Mucosa of descending colon (tissue), 3 donors: ENCODE data around the gene IL7R. TPM values are rescaled to one million over a fixed set of nuclear protein-coding genes. Genes with fewer than 3 reads are reported as not detected.

ENCODE experiments used
- ATAC-seq: fragments of 200-7000 bp; cut with Tn5 transposase; one replicate; pipeline ENCODE4 v1.9.1; 2020; ENCODE audit warnings: mild to moderate bottlenecking, moderate library complexity
- DNase-seq, 3 donors: peaks; one replicate each; pipeline ENCODE4 v3.0.0-alpha.2; 2020
- H3K36me3 ChIP-seq: fragments of 200-600 bp; one replicate; pipeline ENCODE4 v1.8.0; 2021; ENCODE audit warnings: low read depth, mild to moderate bottlenecking
- H3K4me1 ChIP-seq: fragments of 200-600 bp; one replicate; pipeline ENCODE4 v1.8.0; 2021; ENCODE audit warnings: low read depth, mild to moderate bottlenecking
- H3K4me3 ChIP-seq: fragments of 200-600 bp; one replicate; pipeline ENCODE4 v1.8.0; 2021; ENCODE audit warnings: mild to moderate bottlenecking
- H3K9me3 ChIP-seq: fragments of 200-600 bp; one replicate; pipeline ENCODE4 v1.8.0; 2021; ENCODE audit warnings: mild to moderate bottlenecking
- CTCF ChIP-seq: fragments of 200-600 bp; IDR thresholded peaks from one replicate; pipeline ENCODE4 v1.8.0; 2022; ENCODE audit warnings: antibody characterized with exemption, mild to moderate bottlenecking
- intact Hi-C, 2 donors: fragments of 100-400 bp; cut with DNase I in 1 of 2; cut with micrococcal nuclease in 1 of 2; formaldehyde crosslinking; loops; one replicate each; pipeline versions ENCODE4 v1.11.0 to v1.11.1; 2022; cut with DNase I, micrococcal nuclease
- total RNA-seq, 3 donors: library from RNA; stranded (reverse); fragmentation: NEBNext Ultra II Directional in 2 of 3; extraction: Animal tissue kit (Norgen Biotek cat#: 25700) in 2 of 3; gene quantifications; one replicate each; pipeline versions ENCODE4 v1.2.1 to v1.2.4, GENCODE V29; 2021 to 2023
- donor health status: DM: no; HTN: no; CAD: no; lungs with moderate emphysema.
- donor health status: DM: no; HTN: no; CAD: no.
- donor health status: DM: no; HTN: yes; CAD: no.

The IL7R gene
- total RNA-seq, 3 donors from 2014 or later = 6.6 to 16.9 (median 10.4) TPM

- intact Hi-C loops = no loop called here
- H3K9me3 ChIP-seq = no peaks in the 10 kb centered on the region
- H3K4me1 ChIP-seq = no peaks in the 10 kb centered on the region
- DNase-seq (no peak), ATAC-seq (no peak)
- H3K4me3 ChIP-seq = no peak overlapping the region
- H3K36me3 ChIP-seq = no peaks in the 10 kb centered on the region
- TF ChIP-seq CTCF = no peak
These were observed 37.4 kb downstream of the IL7R start for GRCh38 chr5:35894131-35894530.

- H3K36me3 ChIP-seq = no peaks in the 10 kb centered on the region
- no peak for DNase-seq
- intact Hi-C loops = no loop called here
- no peaks in the 10 kb centered on the region for H3K9me3 ChIP-seq
- H3K4me3 ChIP-seq = no peak overlapping the region
- H3K4me1 ChIP-seq = no peaks in the 10 kb centered on the region
- TF ChIP-seq CTCF = no peak
- no peak for ATAC-seq
These were observed 42.4 kb downstream of the IL7R start for GRCh38 chr5:35898952-35899660.

- Histone ChIP-seq H3K9me3 (no peaks in the 10 kb centered on the region), H3K4me3 (no peak overlapping the region), H3K4me1 (no peaks in the 10 kb centered on the region), H3K36me3 (no peaks in the 10 kb centered on the region)
- peak; percentile 51 for ATAC-seq
- no peak for TF ChIP-seq CTCF
- intact Hi-C loops = loop anchor here in 1 of 2 donors (10.0 kb wide), 1 partner anchor 255 kb away; no protein-coding TSS in a partner anchor
- DNase-seq = no peak
These were observed 43.1 kb downstream of the IL7R start for GRCh38 chr5:35899800-35900199.

- H3K9me3 ChIP-seq = no peaks in the 10 kb centered on the region
- DNase-seq (no peak), ATAC-seq (no peak)
- intact Hi-C loops = loop anchor here in 1 of 2 donors (10.0 kb wide), 1 partner anchor 256 kb away; no protein-coding TSS in a partner anchor
- H3K4me1 ChIP-seq = no peaks in the 10 kb centered on the region
- H3K36me3 ChIP-seq = no peaks in the 10 kb centered on the region
- TF ChIP-seq CTCF = no peak
- H3K4me3 ChIP-seq = no peak overlapping the region
These were observed 44.4 kb downstream of the IL7R start for GRCh38 chr5:35900972-35901695.

GRCh38 chr5:35902046-35902672 lies 45.5 kb downstream of the IL7R start:
- intact Hi-C loops = loop anchor here in 1 of 2 donors (10.0 kb wide), 1 partner anchor 257 kb away; no protein-coding TSS in a partner anchor
- no peak for TF ChIP-seq CTCF
- Histone ChIP-seq H3K36me3 (no peaks in the 10 kb centered on the region), H3K4me1 (no peaks in the 10 kb centered on the region), H3K9me3 (no peaks in the 10 kb centered on the region), H3K4me3 (no peak overlapping the region)
- peak; percentile 32 for ATAC-seq
- no peak for DNase-seq
